HG02759 (cell line): ENCODE results near the gene DCST2.

ENCODE experiments used
- ATAC-seq: cut with Tn5 transposase; IDR thresholded peaks from one replicate; pipeline ENCODE4 v1.9.1; 2021; ENCODE audit warnings: mild to moderate bottlenecking, moderate library complexity; ENCODE audit not compliant: unreplicated experiment

Gene DCST2

GRCh38 chr1:155050560-155051341, 17.2 kb upstream of the DCST2 start, which contains the start of gene ADAM15:
ADAM15 (plus strand) TSS chr1:155051316; CDS start chr1:155051387, 71 bp downstream.
- peak; percentile 78 for ATAC-seq

- ATAC-seq = no peak
These were observed 16.3 kb upstream of the DCST2 start for GRCh38 chr1:155049651-155050559.

- ATAC-seq = no peak
These were observed 15.1 kb upstream of the DCST2 start for GRCh38 chr1:155048449-155049334.

- no peak for ATAC-seq
These were observed 11.5 kb upstream of the DCST2 start for GRCh38 chr1:155044812-155045657.

- no peak for ATAC-seq
These were observed 10.8 kb upstream of the DCST2 start for GRCh38 chr1:155044365-155044764.

- ATAC-seq = no peak
These were observed 10.2 kb upstream of the DCST2 start for GRCh38 chr1:155043793-155044192.

GRCh38 chr1:155043301-155043702, 9.7 kb upstream of the DCST2 start:
- ATAC-seq = no peak

GRCh38 chr1:155042789-155043188, 9.2 kb upstream of the DCST2 start:
- ATAC-seq = no peak

- no peak for ATAC-seq
These were observed 6.9 kb upstream of the DCST2 start for GRCh38 chr1:155040358-155041093.

- ATAC-seq = no peak
These were observed 5.7 kb upstream of the DCST2 start for GRCh38 chr1:155039308-155039669.

- no peak for ATAC-seq
These were observed 5.2 kb upstream of the DCST2 start for GRCh38 chr1:155038602-155039307.

GRCh38 chr1:155037851-155038441, 4.4 kb upstream of the DCST2 start:
- no peak for ATAC-seq

- no peak for ATAC-seq
These were observed 3.5 kb upstream of the DCST2 start for GRCh38 chr1:155037043-155037442.

- no peak for ATAC-seq
These were observed 2.4 kb upstream of the DCST2 start for GRCh38 chr1:155035936-155036335.

- no peak for ATAC-seq
These were observed 982 bp upstream of the DCST2 start for GRCh38 chr1:155034318-155035208.

- no peak for ATAC-seq
These were observed 695 bp downstream of the DCST2 start for GRCh38 chr1:155032886-155033285.

- ATAC-seq = no peak
These were observed 2.7 kb downstream of the DCST2 start for GRCh38 chr1:155030899-155031298.
